HL-60/S4 (cell line): ENCODE results near the gene MAP4K1.

Source experiments
- in situ Hi-C: fragments of 300-500 bp; cut with MboI; formaldehyde crosslinking; loops from 2 replicates; pipeline ENCODE4 v1.14.3; 2022; ENCODE audit warnings: low sequenced_read_pairs

MAP4K1 gene

GRCh38 chr19:38617764-38618589 is at the start of gene MAP4K1:
TSS of gene MAP4K1 (minus strand) at chr19:38617953. CDS start at chr19:38617895, 58 bp downstream.
- in situ Hi-C loops: no loop called here

GRCh38 chr19:38666663-38667511 is 49.1 kb upstream of the MAP4K1 start:
- in situ Hi-C loops: no loop called here

- in situ Hi-C loops: no loop called here
Observed at GRCh38 chr19:38665950-38666662, 48.4 kb upstream of the MAP4K1 start.

- in situ Hi-C loops: no loop called here
Observed at GRCh38 chr19:38665219-38665931, 47.6 kb upstream of the MAP4K1 start.

GRCh38 chr19:38664503-38665211 is 46.9 kb upstream of the MAP4K1 start:
- in situ Hi-C loops: no loop called here

- in situ Hi-C loops: no loop called here
Observed at GRCh38 chr19:38663957-38664502, 46.3 kb upstream of the MAP4K1 start.

- in situ Hi-C loops: no loop called here
Observed at GRCh38 chr19:38663156-38663651, 45.5 kb upstream of the MAP4K1 start.

- in situ Hi-C loops: no loop called here
Observed at GRCh38 chr19:38662537-38663155, 44.9 kb upstream of the MAP4K1 start.

- in situ Hi-C loops: no loop called here
Observed at GRCh38 chr19:38661996-38662395, 44.2 kb upstream of the MAP4K1 start.

- in situ Hi-C loops: no loop called here
Observed at GRCh38 chr19:38661136-38661535, 43.4 kb upstream of the MAP4K1 start.

GRCh38 chr19:38660724-38661123 is 43.0 kb upstream of the MAP4K1 start:
- in situ Hi-C loops: no loop called here

- in situ Hi-C loops: no loop called here
Observed at GRCh38 chr19:38658462-38659306, 40.9 kb upstream of the MAP4K1 start.

- in situ Hi-C loops: no loop called here
Observed at GRCh38 chr19:38657633-38658222, 40.0 kb upstream of the MAP4K1 start.

GRCh38 chr19:38656171-38656981 is 38.6 kb upstream of the MAP4K1 start:
- in situ Hi-C loops: no loop called here

- in situ Hi-C loops: no loop called here
Observed at GRCh38 chr19:38655148-38655824, 37.5 kb upstream of the MAP4K1 start.

GRCh38 chr19:38654628-38655055 is 36.9 kb upstream of the MAP4K1 start:
- in situ Hi-C loops: no loop called here
